K562 (cell line): ENCODE measurements around the gene COX6B2. TPM values are rescaled to one million over a fixed set of nuclear protein-coding genes. Genes with fewer than 3 reads are reported as not detected.

ENCODE experiments used
- ATAC-seq: fragments of 200-7000 bp; cut with Tn5 transposase; 3 replicates; pipeline ENCODE4 v1.9.1; 2020; ENCODE audit warnings: moderate library complexity
- BruUV-seq: library from RNA; stranded (reverse); fragments of 400-500 nt; replicated peaks from 2 replicates; lab custom pipeline; 2021; lab: Mats Ljungman, UMichigan
- CTCF ChIA-PET: fragments of 300-600 bp; formaldehyde crosslinking; extraction: SDS; loops from one replicate; lab custom pipeline; 2021; ENCODE audit warnings: low intra/inter-chr PET ratio; lab: Yijun Ruan, JAX
- POLR2A ChIA-PET: fragments of 300-600, 350-650 bp; sonication (Branson Sonifier 250); formaldehyde crosslinking; extraction: SDS; loops from one replicate; lab custom pipeline; 2021; ENCODE audit warnings: antibody characterized with exemption, inconsistent platforms; lab: Yijun Ruan, JAX
- DNase-seq, 4 experiments: peaks; one replicate each; pipeline versions ENCODE4 v3.0.0 to v3.0.0-alpha.2; 2011 to 2018; ENCODE audit warnings: low spot score in 3 of 4, mixed read lengths in 3 of 4; ENCODE audit errors: extremely low read depth in 1 of 4
- FAIRE-seq: peaks from 2 replicates; lab custom pipeline; 2011; peaks lifted over from hg19 to GRCh38; lab: Jason Lieb, UNC
- H2AFZ ChIP-seq: 2 replicates; pipeline ENCODE4 v1.6.0; 2011; ENCODE audit warnings: low read depth, low read length, control low read depth, inconsistent platforms
- H3K27ac ChIP-seq: fragments of 200-600 bp; 3 replicates; pipeline ENCODE4 v1.8.0; 2011; ENCODE audit warnings: low read depth, mild to moderate bottlenecking, control low read depth, inconsistent platforms, low read length, moderate library complexity, mixed read lengths; ENCODE audit errors: extremely low read depth
- H3K27me3 ChIP-seq, 2 experiments: fragments of 300-600 bp in 1 of 2; 2 replicates in 1 of 2; 3 replicates in 1 of 2; pipeline versions ENCODE4 v1.6.0 to v1.8.0; 2011; ENCODE audit warnings: inconsistent platforms in 2 of 2, low read length in 2 of 2, mild to moderate bottlenecking in 1 of 2, mixed read lengths in 1 of 2, moderate library complexity in 1 of 2; ENCODE audit not compliant: control insufficient read depth in 2 of 2, insufficient read depth in 2 of 2
- H3K36me3 ChIP-seq: fragments of 300-600 bp; 3 replicates; pipeline ENCODE4 v1.8.0; 2011; ENCODE audit warnings: mild to moderate bottlenecking, low read length, inconsistent platforms; ENCODE audit not compliant: control insufficient read depth, insufficient read depth
- H3K4me1 ChIP-seq, 2 experiments: fragments of 200-600 bp in 1 of 2; replicated peaks in 1 of 2; 2 replicates in 1 of 2; 3 replicates in 1 of 2; pipeline versions ENCODE4 v1.5.1 to v1.8.0; 2011; ENCODE audit warnings: inconsistent platforms in 2 of 2, low read length in 2 of 2, mild to moderate bottlenecking in 1 of 2, mixed read lengths in 1 of 2, moderate library complexity in 1 of 2; ENCODE audit not compliant: control insufficient read depth in 2 of 2, insufficient read depth in 2 of 2
- H3K4me2 ChIP-seq: 2 replicates; pipeline ENCODE4 v1.6.1; 2011; ENCODE audit warnings: low read length, control low read depth, inconsistent platforms, mixed read lengths; ENCODE audit not compliant: insufficient read depth
- H3K4me3 ChIP-seq: fragments of 200-600 bp; sonication (generic), shearing (Covaris generic); 2 replicates; pipeline ENCODE4 v1.5.1; 2016; ENCODE audit warnings: control low read depth, inconsistent platforms
- H3K79me2 ChIP-seq: fragments of 200-600 bp; 3 replicates; pipeline ENCODE4 v1.8.0; 2011; ENCODE audit warnings: low read length, inconsistent platforms; ENCODE audit not compliant: control insufficient read depth, insufficient read depth
- H3K9ac ChIP-seq, 2 experiments: 2 replicates each; pipeline versions ENCODE4 v1.6.0 to v1.6.1; 2011; ENCODE audit warnings: low read depth in 2 of 2, low read length in 2 of 2, control low read depth in 1 of 2, inconsistent platforms in 1 of 2, mild to moderate bottlenecking in 1 of 2, mixed read lengths in 1 of 2; ENCODE audit not compliant: insufficient read depth in 1 of 2
- H3K9me1 ChIP-seq: one replicate; pipeline ENCODE4 v1.6.0; 2011; ENCODE audit warnings: inconsistent platforms, mild to moderate bottlenecking, low read length, moderate library complexity; ENCODE audit not compliant: control insufficient read depth, insufficient read depth
- H3K9me3 ChIP-seq: replicated peaks from 2 replicates; pipeline ENCODE4 v1.5.1; 2011; ENCODE audit warnings: low read depth, low read length, inconsistent platforms; ENCODE audit not compliant: control insufficient read depth, insufficient read depth
- H4K20me1 ChIP-seq: replicated peaks from 2 replicates; pipeline ENCODE4 v1.6.1; 2011; ENCODE audit warnings: low read length, inconsistent platforms, mixed read lengths; ENCODE audit not compliant: control insufficient read depth, insufficient read depth
- ADNP ChIP-seq: fragments of 200-800 bp; sonication (Bioruptor generic); IDR thresholded peaks from 2 replicates; pipeline ENCODE4 v1.6.1; 2016; ENCODE audit warnings: missing genetic modification characterization, missing compliant biosample characterization
- AFF4 ChIP-seq: sonication (generic); formaldehyde crosslinking; IDR thresholded peaks from 2 replicates; pipeline ENCODE4 v1.8.0; 2023; ENCODE audit warnings: mild to moderate bottlenecking, missing genetic modification reagents
- ATF6 ChIP-seq: sonication (generic); formaldehyde crosslinking; IDR thresholded peaks from 2 replicates; pipeline ENCODE4 v1.4.0; 2020; ENCODE audit warnings: mild to moderate bottlenecking, missing genetic modification reagents
- CBFB ChIP-seq: sonication (generic); formaldehyde crosslinking; IDR thresholded peaks from 2 replicates; pipeline ENCODE4 v1.4.0; 2020; ENCODE audit warnings: mild to moderate bottlenecking, missing genetic modification reagents
- CHD1 ChIP-seq: fragments of 200-600 bp; sonication (generic); IDR thresholded peaks from one replicate; pipeline ENCODE4 v1.6.1; 2012; ENCODE audit warnings: mild to moderate bottlenecking, moderate library complexity, low read length, inconsistent platforms
- CREB1 ChIP-seq, 2 experiments: sonication (generic) in 1 of 2; formaldehyde crosslinking in 1 of 2; IDR thresholded peaks; 2 replicates each; pipeline versions ENCODE4 v1.6.1 to v1.8.0; 2012 to 2022; ENCODE audit warnings: inconsistent platforms in 1 of 2, mild to moderate bottlenecking in 1 of 2, missing genetic modification reagents in 1 of 2, moderate library complexity in 1 of 2
- DACH1 ChIP-seq: fragments of 450-650 bp; IDR thresholded peaks from 2 replicates; pipeline ENCODE4 v1.6.1; 2018; ENCODE audit not compliant: partially characterized antibody
- E2F5 ChIP-seq: sonication (generic); formaldehyde crosslinking; IDR thresholded peaks from 2 replicates; pipeline ENCODE4 v1.8.0; 2022; ENCODE audit warnings: mild to moderate bottlenecking, missing genetic modification reagents
- SIN3A ChIP-seq, 2 experiments: fragments of 150-350 bp in 1 of 2; IDR thresholded peaks; 2 replicates each; pipeline ENCODE4 v1.6.1; 2011 to 2016; ENCODE audit warnings: borderline replicate concordance in 2 of 2, low read depth in 2 of 2, low read length in 2 of 2, mild to moderate bottlenecking in 2 of 2, moderate library complexity in 2 of 2; ENCODE audit not compliant: control insufficient read depth in 1 of 2
- ZBTB7A ChIP-seq: IDR thresholded peaks from 2 replicates; pipeline ENCODE4 v1.6.1; 2011; ENCODE audit warnings: low read depth, mild to moderate bottlenecking, low read length, moderate library complexity, borderline replicate concordance; ENCODE audit not compliant: control insufficient read depth
- ZNF398 ChIP-seq: fragments of 250-450 bp; sonication (Bioruptor Pico); IDR thresholded peaks from 2 replicates; pipeline ENCODE4 v1.8.0; 2021; ENCODE audit warnings: moderate library complexity, mild to moderate bottlenecking, inconsistent platforms
- WGBS: fragments of 100-300 bp; shearing (Covaris generic); methylation state at CpG from one replicate; pipeline ENCODE4 v1.1.6; 2016; ENCODE audit warnings: low coverage, mixed read lengths; ENCODE audit not compliant: insufficient coverage; ENCODE audit errors: missing lambda C conversion rate; 5-methylcytosine and 5-hydroxymethylcytosine counted together
- in situ Hi-C: fragments of 300-500 bp; cut with MboI; formaldehyde crosslinking; loops from 4 replicates; pipeline ENCODE4 v1.15.0; 2018; ENCODE audit warnings: inconsistent platforms, mixed read lengths
- intact Hi-C: fragments of 100-400 bp; cut with micrococcal nuclease; formaldehyde crosslinking; loops from 2 replicates; pipeline ENCODE4 v1.14.2; 2022
- polyA plus RNA-seq, 8 experiments: library from polyadenylated mRNA; depleted of rRNA in 4 of 8; stranded (reverse) in 5 of 8; unstranded in 3 of 8; fragments of >200 nt; fragmentation: Nextera tagmentation in 2 of 8; fragmentation: Illumina TruSeq in 1 of 8; extraction: Ambion mirVana in 2 of 8; extraction: Trizol in 1 of 8; gene quantifications; 2 replicates each; pipeline versions ENCODE4 v1.2.1 to v1.2.3, GENCODE V29; 2011 to 2014; ENCODE audit warnings: inconsistent platforms in 1 of 8, missing spikeins in 1 of 8
- total RNA-seq, 7 experiments: library from RNA; depleted of rRNA in 6 of 7; stranded (reverse); fragments of >200 nt in 6 of 7; fragmentation: Illumina TruSeq in 2 of 7; extraction: Trizol in 2 of 7; gene quantifications; 2 replicates each; pipeline versions ENCODE4 v1.2.1 to v1.2.3, GENCODE V29; 2011 to 2021; ENCODE audit warnings: low replicate concordance in 1 of 7

The COX6B2 gene
- total and polyA plus RNA-seq, 9 of the 15 experiments (the other 6 are each of a cell fraction or from before 2014, with no cell fraction given), result 0.40 to 2.5 (median 0.83) TPM

- no peaks in the 10 kb centered on the region; the same call in 1 of the 2 replicates for H3K9me3 ChIP-seq
- intact Hi-C loops (loop anchor here (5.0 kb wide), 2 partner anchors 66 to 84 kb away; no protein-coding TSS in a partner anchor), in situ Hi-C loops (no loop called here)
- POLR2A ChIA-PET, result interaction anchor here (0.7 to 12.9 kb wide), 6 partner anchors 9 to 227 kb away, joined by 3 to 195 read pairs (median 3); partner anchors contain the start of gene UBE2S
- peaks cover 54% of the 10 kb centered on the region for H4K20me1 ChIP-seq
- peaks cover 19% of the 10 kb centered on the region for H3K9me1 ChIP-seq
- H3K27ac ChIP-seq, result peak overlapping the region; percentile 97
- H3K4me2 ChIP-seq, result peak overlapping the region; percentile 94
- peaks cover 73% of the 10 kb centered on the region for H3K79me2 ChIP-seq
- CTCF ChIA-PET, result no interaction called here
- under 1% methylated on average over 27 of the region's 33 CpGs for WGBS
- no TSS peak for BruUV-seq
- H3K27me3 ChIP-seq, result no peaks in the 10 kb centered on the region
- FAIRE-seq (no peak), ATAC-seq (no peak), DNase-seq (no peak)
- H3K4me1 ChIP-seq, result peaks cover 60 to 69% of the 10 kb centered on the region in 2 experiments
- no peak overlapping the region for H2AFZ ChIP-seq
- H3K36me3 ChIP-seq, result peaks cover 55% of the 10 kb centered on the region
- H3K4me3 ChIP-seq, result peak overlapping the region; percentile 77
- peak overlapping the region; percentile 94 to 98 for H3K9ac ChIP-seq
- TF ChIP-seq ATF6 (CRISPR knock-in tag), result 0 out of 2 replicates have a peak, but pooled peaks have one; percentile 20
- TF ChIP-seq AFF4, result peak; percentile 1; the same call in 1 of the 2 replicates
- no peak for TF ChIP-seq CREB1 (IDR thresholded peaks at IDR 0.05)
- TF ChIP-seq CREB1 (CRISPR knock-in tag; IDR thresholded peaks at IDR 0.05), result 0 out of 2 replicates have a peak, but pooled peaks have one; percentile 6
- peak; percentile 15 for TF ChIP-seq CHD1
- TF ChIP-seq ADNP (tag), result no peak
- TF ChIP-seq ZBTB7A, result 0 out of 2 replicates have a peak, but pooled peaks have one; percentile 16
- no peak for TF ChIP-seq ZNF398
- TF ChIP-seq CBFB (CRISPR knock-in tag), result peak; percentile 84; the same call in 1 of the 2 replicates
- no peak for TF ChIP-seq DACH1
- 0 out of 4 replicates have a peak, but pooled peaks of 1 of the 2 experiments have one; percentile 21 for TF ChIP-seq SIN3A (IDR thresholded peaks at IDR 0.05; ENCODE audit: borderline replicate concordance in 2 of 2, control insufficient read depth in 1 of 2, low read depth in 2 of 2, low read length in 2 of 2)
- no peak for TF ChIP-seq E2F5 (CRISPR knock-in tag)
These were observed 32.0 kb upstream of the COX6B2 start for GRCh38 chr19:55386493-55386971.
